Loucy (cell line): ENCODE data around the gene UPF1.

Source experiments
- H2AFZ ChIP-seq: fragments of 200-600 bp; sonication (generic); 2 replicates; pipeline ENCODE4 v1.6.0; 2016; ENCODE audit warnings: antibody characterized with exemption, mild to moderate bottlenecking, low read length, moderate library complexity
- H3F3A ChIP-seq: fragments of 200-600 bp; 2 replicates; pipeline ENCODE4 v1.6.0; 2016; ENCODE audit warnings: antibody characterized with exemption, low read depth, mild to moderate bottlenecking
- H3K27me3 ChIP-seq: fragments of 200-600 bp; sonication (generic); 2 replicates; pipeline ENCODE4 v1.6.1; 2014; ENCODE audit warnings: low read length, mild to moderate bottlenecking; ENCODE audit not compliant: insufficient read depth, poor library complexity, severe bottlenecking
- H3K36me3 ChIP-seq: fragments of 200-600 bp; sonication (generic); 2 replicates; pipeline ENCODE4 v1.6.1; 2016; ENCODE audit warnings: low read length; ENCODE audit not compliant: insufficient read depth
- H3K4me1 ChIP-seq: fragments of 200-600 bp; sonication (generic); 2 replicates; pipeline ENCODE4 v1.5.1; 2014; ENCODE audit warnings: low read length, mild to moderate bottlenecking; ENCODE audit not compliant: insufficient read depth, poor library complexity, severe bottlenecking
- H3K4me2 ChIP-seq: fragments of 200-600 bp; sonication (generic); 2 replicates; pipeline ENCODE4 v1.6.0; 2014; ENCODE audit warnings: antibody characterized with exemption, low read length, low read depth, mild to moderate bottlenecking; ENCODE audit not compliant: poor library complexity, severe bottlenecking
- H3K4me3 ChIP-seq: fragments of 200-600 bp; sonication (generic); 2 replicates; pipeline ENCODE4 v1.5.1; 2014; ENCODE audit warnings: low read length, mild to moderate bottlenecking, mixed read lengths; ENCODE audit not compliant: poor library complexity, severe bottlenecking
- H3K79me2 ChIP-seq: fragments of 200-600 bp; sonication (generic); 2 replicates; pipeline ENCODE4 v1.6.1; 2014; ENCODE audit warnings: low read length; ENCODE audit not compliant: insufficient read depth
- H3K9ac ChIP-seq: fragments of 200-600 bp; sonication (generic); 2 replicates; pipeline ENCODE4 v1.6.0; 2014; ENCODE audit warnings: mild to moderate bottlenecking, low read depth, low read length, moderate library complexity; ENCODE audit not compliant: poor library complexity, severe bottlenecking
- H3K9me2 ChIP-seq: fragments of 200-600 bp; sonication (generic); replicated peaks from 2 replicates; pipeline ENCODE4 v1.6.1; 2016; ENCODE audit warnings: low read depth, low read length, mixed read lengths
- H3K9me3 ChIP-seq: fragments of 200-600 bp; sonication (generic); 2 replicates; pipeline ENCODE4 v1.6.1; 2014; ENCODE audit warnings: mild to moderate bottlenecking, antibody characterized with exemption, low read length, low read depth; ENCODE audit not compliant: insufficient read depth
- H4K20me1 ChIP-seq: fragments of 200-600 bp; sonication (generic); 2 replicates; pipeline ENCODE4 v1.6.0; 2014; ENCODE audit warnings: antibody characterized with exemption, low read length, mild to moderate bottlenecking; ENCODE audit not compliant: insufficient read depth, poor library complexity, severe bottlenecking
- EZH2phosphoT487 ChIP-seq: fragments of 200-600 bp; IDR thresholded peaks from 2 replicates; pipeline ENCODE4 v1.6.1; 2018; ENCODE audit warnings: antibody characterized with exemption, mild to moderate bottlenecking, moderate library complexity, borderline replicate concordance
- TF ChIP-seq, protein P1 (sequence below): fragments of 200-600 bp; sonication (generic); conservative IDR thresholded peaks from 2 replicates; pipeline ENCODE4 v1.5.1; 2014; ENCODE audit warnings: mild to moderate bottlenecking, antibody characterized with exemption, low read length

Gene UPF1

DNA sequence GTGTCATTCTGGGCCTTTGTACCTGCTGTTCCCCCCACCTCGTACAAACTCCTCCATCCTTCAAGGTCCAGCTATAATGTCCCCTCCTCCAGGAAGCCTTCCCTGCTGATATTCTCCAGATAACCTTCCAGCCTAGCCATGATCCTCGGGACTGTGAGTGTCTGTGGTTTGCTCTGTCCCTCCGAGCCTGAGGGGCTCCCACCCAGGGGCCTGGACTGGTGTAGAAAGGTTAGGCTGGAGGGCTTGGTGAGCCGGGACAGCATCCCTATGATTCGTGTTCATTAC, 37.8 kb upstream of the UPF1 start:
- Histone ChIP-seq H3K27me3 (no peaks in the 10 kb centered on the region), H3K9me2 (no peaks in the 10 kb centered on the region), H4K20me1 (no peaks in the 10 kb centered on the region), H3F3A (no peaks in the 10 kb centered on the region), H2AFZ (no peak overlapping the region), H3K9me3 (no peaks in the 10 kb centered on the region), H3K4me1 (no peaks in the 10 kb centered on the region), H3K79me2 (no peaks in the 10 kb centered on the region), H3K36me3 (no peaks in the 10 kb centered on the region), H3K9ac (no peak overlapping the region), H3K4me2 (no peak overlapping the region), H3K4me3 (no peak overlapping the region)
- TF ChIP-seq, protein P1, sequence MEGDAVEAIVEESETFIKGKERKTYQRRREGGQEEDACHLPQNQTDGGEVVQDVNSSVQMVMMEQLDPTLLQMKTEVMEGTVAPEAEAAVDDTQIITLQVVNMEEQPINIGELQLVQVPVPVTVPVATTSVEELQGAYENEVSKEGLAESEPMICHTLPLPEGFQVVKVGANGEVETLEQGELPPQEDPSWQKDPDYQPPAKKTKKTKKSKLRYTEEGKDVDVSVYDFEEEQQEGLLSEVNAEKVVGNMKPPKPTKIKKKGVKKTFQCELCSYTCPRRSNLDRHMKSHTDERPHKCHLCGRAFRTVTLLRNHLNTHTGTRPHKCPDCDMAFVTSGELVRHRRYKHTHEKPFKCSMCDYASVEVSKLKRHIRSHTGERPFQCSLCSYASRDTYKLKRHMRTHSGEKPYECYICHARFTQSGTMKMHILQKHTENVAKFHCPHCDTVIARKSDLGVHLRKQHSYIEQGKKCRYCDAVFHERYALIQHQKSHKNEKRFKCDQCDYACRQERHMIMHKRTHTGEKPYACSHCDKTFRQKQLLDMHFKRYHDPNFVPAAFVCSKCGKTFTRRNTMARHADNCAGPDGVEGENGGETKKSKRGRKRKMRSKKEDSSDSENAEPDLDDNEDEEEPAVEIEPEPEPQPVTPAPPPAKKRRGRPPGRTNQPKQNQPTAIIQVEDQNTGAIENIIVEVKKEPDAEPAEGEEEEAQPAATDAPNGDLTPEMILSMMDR = no peak
- no peak for TF ChIP-seq EZH2phosphoT487

DNA sequence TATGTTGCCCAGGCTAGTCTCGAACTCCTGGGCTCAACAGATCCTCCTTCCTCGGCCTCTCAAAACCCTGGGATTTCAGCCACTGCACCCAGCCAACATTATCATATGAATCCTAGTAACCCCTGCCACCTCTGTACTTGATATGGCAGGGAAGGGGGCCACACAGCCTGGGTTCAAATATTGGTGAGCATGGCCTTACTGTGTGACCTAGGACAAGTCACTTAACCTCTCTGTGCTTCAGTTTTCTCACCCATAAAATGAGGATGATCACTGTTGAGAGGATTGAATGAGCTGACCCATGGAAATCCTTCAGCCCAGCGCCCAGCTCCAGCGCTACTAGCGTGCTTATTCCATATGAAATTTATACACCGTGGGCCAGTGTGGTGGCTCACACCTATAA, 37.1 kb upstream of the UPF1 start:
- no peaks in the 10 kb centered on the region for H3K27me3 ChIP-seq
- no peak overlapping the region for H3K4me3 ChIP-seq
- H3K9me3 ChIP-seq = no peaks in the 10 kb centered on the region
- no peaks in the 10 kb centered on the region for H3F3A ChIP-seq
- H4K20me1 ChIP-seq = no peaks in the 10 kb centered on the region
- TF ChIP-seq, protein P1 = no peak
- no peak for TF ChIP-seq EZH2phosphoT487
- no peaks in the 10 kb centered on the region for H3K9me2 ChIP-seq
- no peaks in the 10 kb centered on the region for H3K79me2 ChIP-seq
- no peak overlapping the region for H3K9ac ChIP-seq
- H3K4me2 ChIP-seq = no peak overlapping the region
- no peaks in the 10 kb centered on the region for H3K36me3 ChIP-seq
- H3K4me1 ChIP-seq = no peaks in the 10 kb centered on the region
- no peak overlapping the region for H2AFZ ChIP-seq

DNA sequence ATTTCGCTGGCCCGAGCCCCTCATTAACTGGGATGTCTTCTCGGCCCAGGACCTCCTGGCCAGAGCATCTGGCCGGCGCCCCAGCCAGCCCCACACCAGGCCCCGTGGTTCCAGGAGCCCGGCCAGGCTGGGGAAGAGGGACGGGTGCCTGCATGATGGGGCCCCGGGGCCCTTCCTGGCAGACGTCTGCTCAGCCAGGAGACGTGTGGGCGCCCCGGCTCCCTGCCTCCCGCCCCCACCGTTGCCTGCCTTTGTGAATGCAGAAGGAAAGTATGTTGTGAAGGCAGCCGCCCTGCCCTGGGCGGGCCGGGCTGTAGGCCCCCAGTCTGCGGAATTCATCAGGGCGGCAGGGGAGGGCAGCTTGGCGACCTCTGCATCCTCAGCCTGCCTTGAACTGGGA, 36.2 kb upstream of the UPF1 start:
- Histone ChIP-seq H3K9me2 (no peaks in the 10 kb centered on the region), H3K36me3 (no peaks in the 10 kb centered on the region), H3K27me3 (no peaks in the 10 kb centered on the region), H3K4me3 (no peak overlapping the region), H3K9me3 (no peaks in the 10 kb centered on the region), H4K20me1 (no peaks in the 10 kb centered on the region), H3F3A (no peaks in the 10 kb centered on the region), H3K4me2 (no peak overlapping the region), H3K9ac (no peak overlapping the region), H2AFZ (no peak overlapping the region), H3K4me1 (no peaks in the 10 kb centered on the region), H3K79me2 (no peaks in the 10 kb centered on the region)
- TF ChIP-seq EZH2phosphoT487 = no peak
- TF ChIP-seq, protein P1 = no peak
